Keratinocyte (primary cell): Measurements from ENCODE around the gene PAM16. TPM values are rescaled to one million over a fixed set of nuclear protein-coding genes. Genes with fewer than 3 reads are reported as not detected.

Experiments
- DNase-seq: peaks from one replicate; pipeline ENCODE4 v3.0.0-alpha.2; 2011; ENCODE audit warnings: low read depth, missing footprints, low spot score
- FAIRE-seq: peaks from 2 replicates; lab custom pipeline; 2011; peaks lifted over from hg19 to GRCh38; lab: Jason Lieb, UNC
- H2AFZ ChIP-seq: 2 replicates; pipeline ENCODE4 v1.6.0; 2012; ENCODE audit warnings: low read length, control low read depth, inconsistent platforms; ENCODE audit not compliant: control insufficient read depth
- H3K27ac ChIP-seq: 2 replicates; pipeline ENCODE4 v1.5.1; 2011; ENCODE audit warnings: low read length; ENCODE audit not compliant: control insufficient read depth, insufficient read depth
- H3K27me3 ChIP-seq: 3 replicates; pipeline ENCODE4 v1.6.0; 2011; ENCODE audit warnings: low read length; ENCODE audit not compliant: control insufficient read depth, insufficient read depth; ENCODE audit errors: extremely low read depth
- H3K36me3 ChIP-seq, 2 experiments: 2 replicates in 1 of 2; 3 replicates in 1 of 2; pipeline ENCODE4 v1.5.1; 2011; ENCODE audit warnings: low read length in 2 of 2, mild to moderate bottlenecking in 1 of 2; ENCODE audit not compliant: control insufficient read depth in 2 of 2, insufficient read depth in 2 of 2; ENCODE audit errors: extremely low read depth in 1 of 2
- H3K4me1 ChIP-seq: 3 replicates; pipeline ENCODE4 v1.5.1; 2011; ENCODE audit warnings: low read length; ENCODE audit not compliant: control insufficient read depth, insufficient read depth; ENCODE audit errors: extremely low read depth
- H3K4me2 ChIP-seq: 3 replicates; pipeline ENCODE4 v1.6.0; 2011; ENCODE audit warnings: low read depth, low read length; ENCODE audit not compliant: control insufficient read depth, insufficient read depth; ENCODE audit errors: extremely low read depth
- H3K4me3 ChIP-seq, 3 experiments: fragments of 200-600 bp in 1 of 3; sonication (generic) in 1 of 3; 2 replicates in 2 of 3; 3 replicates in 1 of 3; pipeline ENCODE4 v1.5.1; 2011 to 2016; ENCODE audit warnings: low read length in 3 of 3, mild to moderate bottlenecking in 3 of 3, control low read depth in 2 of 3, inconsistent platforms in 1 of 3, low read depth in 1 of 3, mixed read lengths in 1 of 3, mixed run types in 1 of 3, moderate library complexity in 1 of 3; ENCODE audit not compliant: control insufficient read depth in 2 of 3, insufficient read depth in 2 of 3; ENCODE audit errors: extremely low read depth in 1 of 3
- H3K79me2 ChIP-seq: 2 replicates; pipeline ENCODE4 v1.6.0; 2012; ENCODE audit warnings: low read length; ENCODE audit not compliant: control insufficient read depth, insufficient read depth
- H3K9ac ChIP-seq: 3 replicates; pipeline ENCODE4 v1.6.0; 2011; ENCODE audit warnings: low read length; ENCODE audit not compliant: control insufficient read depth, insufficient read depth; ENCODE audit errors: extremely low read depth
- H3K9me1 ChIP-seq: 3 replicates; pipeline ENCODE4 v1.6.0; 2011; ENCODE audit warnings: low read length; ENCODE audit not compliant: control insufficient read depth, insufficient read depth; ENCODE audit errors: extremely low read depth
- H3K9me3 ChIP-seq: 2 replicates; pipeline ENCODE4 v1.5.1; 2012; ENCODE audit warnings: low read depth, low read length; ENCODE audit not compliant: control insufficient read depth
- H4K20me1 ChIP-seq: 3 replicates; pipeline ENCODE4 v1.6.0; 2011; ENCODE audit warnings: low read length; ENCODE audit not compliant: control insufficient read depth, insufficient read depth; ENCODE audit errors: extremely low read depth
- EZH2 ChIP-seq: IDR thresholded peaks from one replicate; pipeline ENCODE4 v1.6.1; 2012; ENCODE audit warnings: inconsistent platforms, mild to moderate bottlenecking, low read length, moderate library complexity
- dilution Hi-C: fragments of 300-500 bp; cut with MboI; formaldehyde crosslinking; loops from one replicate; pipeline ENCODE4 v1.7.0; 2020; ENCODE audit warnings: low sequenced_read_pairs; ENCODE audit not compliant: extremely low pct_ligation_motif_present
- polyA plus RNA-seq, 5 experiments: library from polyadenylated mRNA; depleted of rRNA in 3 of 5; stranded (reverse) in 3 of 5; stranded (forward) in 1 of 5; unstranded in 1 of 5; fragments of >200 nt; gene quantifications; 1 replicate in 1 of 5; 2 replicates in 3 of 5; 3 replicates in 1 of 5; pipeline versions ENCODE4 v1.2.1 to v1.2.3, GENCODE V29; 2011 to 2012; ENCODE audit warnings: missing spikeins in 2 of 5, low read depth in 1 of 5, low replicate concordance in 1 of 5
- TF ChIP-seq, protein P1 (sequence below), 3 experiments: IDR thresholded peaks in 1 of 3; conservative IDR thresholded peaks in 1 of 3; optimal IDR thresholded peaks in 1 of 3; 2 replicates in 2 of 3; 3 replicates in 1 of 3; pipeline versions ENCODE3 to v1.5.1; 2011; ENCODE audit warnings: low read length in 3 of 3, mild to moderate bottlenecking in 3 of 3, moderate library complexity in 2 of 3, control low read depth in 1 of 3, inconsistent platforms in 1 of 3; ENCODE audit not compliant: insufficient read depth in 2 of 3; ENCODE audit errors: extremely low read depth in 1 of 3

PAM16 gene
- polyA plus RNA-seq, 1 donor (not counting 4 experiments of a cell fraction or from before 2014, with no cell fraction given) = 32.7 TPM

DNA sequence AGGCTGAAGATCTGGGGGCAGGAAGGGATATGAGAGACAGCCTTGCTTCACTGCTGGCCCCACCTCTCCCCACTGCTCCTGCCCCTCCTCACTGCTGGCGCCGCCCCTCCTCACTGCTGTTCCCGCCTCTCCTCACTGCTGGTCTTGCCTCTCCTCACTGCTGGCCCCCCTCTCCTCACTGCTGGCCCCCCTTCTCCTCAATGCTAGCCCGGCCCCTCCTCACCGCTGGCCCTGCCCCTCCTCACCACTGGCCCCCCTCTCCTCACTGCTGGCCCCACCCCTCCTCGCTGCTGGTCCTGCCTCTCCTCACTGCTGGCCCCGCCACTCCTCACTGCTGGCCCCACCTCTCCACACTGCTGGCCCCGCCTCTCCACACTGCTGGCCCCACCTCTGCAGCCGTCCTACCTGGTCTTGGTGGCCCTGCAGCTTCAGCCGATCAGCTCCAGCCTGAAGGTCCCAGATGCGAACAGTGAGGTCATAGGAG, 9.5 kb upstream of the PAM16 start:
- Histone ChIP-seq H3K27me3 (no peaks in the 10 kb centered on the region), H3K27ac (no peak overlapping the region), H4K20me1 (no peaks in the 10 kb centered on the region), H3K9ac (no peak overlapping the region), H3K9me3 (no peaks in the 10 kb centered on the region), H3K9me1 (no peaks in the 10 kb centered on the region), H3K4me1 (no peaks in the 10 kb centered on the region), H3K79me2 (no peaks in the 10 kb centered on the region), H3K4me2 (no peak overlapping the region), H3K4me3 (no peak overlapping the region), H2AFZ (no peak overlapping the region), H3K36me3 (peaks cover 5 to 23% of the 10 kb centered on the region in 2 experiments)
- DNase-seq = no peak
- no peak for TF ChIP-seq EZH2
- TF ChIP-seq, protein P1, sequence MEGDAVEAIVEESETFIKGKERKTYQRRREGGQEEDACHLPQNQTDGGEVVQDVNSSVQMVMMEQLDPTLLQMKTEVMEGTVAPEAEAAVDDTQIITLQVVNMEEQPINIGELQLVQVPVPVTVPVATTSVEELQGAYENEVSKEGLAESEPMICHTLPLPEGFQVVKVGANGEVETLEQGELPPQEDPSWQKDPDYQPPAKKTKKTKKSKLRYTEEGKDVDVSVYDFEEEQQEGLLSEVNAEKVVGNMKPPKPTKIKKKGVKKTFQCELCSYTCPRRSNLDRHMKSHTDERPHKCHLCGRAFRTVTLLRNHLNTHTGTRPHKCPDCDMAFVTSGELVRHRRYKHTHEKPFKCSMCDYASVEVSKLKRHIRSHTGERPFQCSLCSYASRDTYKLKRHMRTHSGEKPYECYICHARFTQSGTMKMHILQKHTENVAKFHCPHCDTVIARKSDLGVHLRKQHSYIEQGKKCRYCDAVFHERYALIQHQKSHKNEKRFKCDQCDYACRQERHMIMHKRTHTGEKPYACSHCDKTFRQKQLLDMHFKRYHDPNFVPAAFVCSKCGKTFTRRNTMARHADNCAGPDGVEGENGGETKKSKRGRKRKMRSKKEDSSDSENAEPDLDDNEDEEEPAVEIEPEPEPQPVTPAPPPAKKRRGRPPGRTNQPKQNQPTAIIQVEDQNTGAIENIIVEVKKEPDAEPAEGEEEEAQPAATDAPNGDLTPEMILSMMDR (optimal IDR thresholded peaks at IDR 0.05 in 1 of 3, IDR thresholded peaks at IDR 0.05 in 1 of 3, conservative IDR thresholded peaks at IDR 0.05 in 1 of 3; ENCODE audit: extremely low read depth in 1 of 3, insufficient read depth in 2 of 3, low read length in 3 of 3) = no peak
- no peak for FAIRE-seq
- dilution Hi-C loops = no loop called here

DNA sequence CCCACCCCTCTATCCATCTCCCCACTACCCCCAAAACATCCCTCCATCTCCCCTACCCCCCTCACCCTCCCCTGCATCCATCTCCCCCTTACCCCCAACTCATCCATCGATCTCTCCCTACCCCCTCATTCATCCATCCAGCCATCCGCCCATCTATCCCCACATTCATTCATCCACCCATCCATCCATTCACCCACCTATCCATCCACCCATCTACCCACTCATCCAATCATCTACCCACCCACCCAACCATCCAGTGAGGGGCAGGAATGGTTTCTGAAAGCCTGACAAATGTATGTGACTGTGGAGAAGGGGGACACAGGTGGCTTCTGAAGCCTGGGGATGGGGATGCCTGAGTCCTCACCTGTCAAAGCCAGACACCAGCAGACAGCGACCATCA, 8.8 kb upstream of the PAM16 start:
- Histone ChIP-seq H3K79me2 (no peaks in the 10 kb centered on the region), H3K9ac (no peak overlapping the region), H3K27ac (no peak overlapping the region), H3K4me2 (no peak overlapping the region), H4K20me1 (no peaks in the 10 kb centered on the region), H3K9me3 (no peaks in the 10 kb centered on the region), H3K4me1 (no peaks in the 10 kb centered on the region), H3K36me3 (peaks cover 5 to 23% of the 10 kb centered on the region in 2 experiments), H3K27me3 (no peaks in the 10 kb centered on the region), H3K4me3 (no peak overlapping the region), H2AFZ (no peak overlapping the region), H3K9me1 (no peaks in the 10 kb centered on the region)
- FAIRE-seq (no peak), DNase-seq (no peak)
- TF ChIP-seq, protein P1 (optimal IDR thresholded peaks at IDR 0.05 in 1 of 3, IDR thresholded peaks at IDR 0.05 in 1 of 3, conservative IDR thresholded peaks at IDR 0.05 in 1 of 3; ENCODE audit: extremely low read depth in 1 of 3, insufficient read depth in 2 of 3, low read length in 3 of 3) = no peak
- no peak for TF ChIP-seq EZH2
- dilution Hi-C loops = no loop called here
